Skin epidermis (tissue), 12 donors: ENCODE measurements around the gene IQGAP2.
A peak's percentile ranks its signal among the peaks of the same experiment; 100 is the strongest.

ENCODE experiments used
- H3K27ac ChIP-seq, 21 experiments: fragments of 200-600 bp; sonication (generic) in 11 of 21; one replicate each; pipeline ENCODE4 v1.5.0; 2020; ENCODE audit warnings: mild to moderate bottlenecking in 3 of 21, inconsistent platforms in 2 of 21, moderate library complexity in 2 of 21
- H3K4me3 ChIP-seq, 7 experiments: fragments of 200-600 bp; sonication (generic) in 2 of 7; one replicate each; pipeline ENCODE4 v1.5.0; 2020; ENCODE audit warnings: inconsistent platforms in 2 of 7, mild to moderate bottlenecking in 2 of 7, moderate library complexity in 1 of 7

The IQGAP2 gene

GRCh38 chr5:76524101-76524835 is 121.2 kb downstream of the IQGAP2 start:
- no peak overlapping the region for H3K4me3 ChIP-seq
- H3K27ac ChIP-seq = no peak overlapping the region

- Histone ChIP-seq H3K27ac (no peak overlapping the region), H3K4me3 (no peak overlapping the region)
Measured at GRCh38 chr5:76524868-76525267, 121.8 kb downstream of the IQGAP2 start.

DNA sequence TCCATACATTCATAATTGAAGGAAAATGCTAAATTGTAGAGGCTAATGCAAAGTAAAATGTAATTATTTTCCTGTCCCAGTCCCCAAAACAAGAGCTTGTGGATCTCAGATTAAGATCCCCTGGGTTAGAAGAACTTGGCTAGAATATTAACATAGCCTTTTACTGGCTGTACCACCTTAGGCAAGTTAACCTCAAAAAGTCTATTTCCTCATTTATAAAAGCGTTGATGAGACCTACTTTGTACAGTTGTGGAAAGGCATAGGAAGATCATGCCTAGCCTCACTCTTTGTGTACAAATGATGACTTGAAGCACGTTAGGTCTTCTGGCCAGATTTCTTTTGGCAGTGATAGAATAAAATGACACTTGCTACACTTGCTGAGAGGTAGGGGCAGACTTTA is 122.9 kb downstream of the IQGAP2 start:
- Histone ChIP-seq H3K27ac (no peak overlapping the region), H3K4me3 (no peak overlapping the region)

DNA sequence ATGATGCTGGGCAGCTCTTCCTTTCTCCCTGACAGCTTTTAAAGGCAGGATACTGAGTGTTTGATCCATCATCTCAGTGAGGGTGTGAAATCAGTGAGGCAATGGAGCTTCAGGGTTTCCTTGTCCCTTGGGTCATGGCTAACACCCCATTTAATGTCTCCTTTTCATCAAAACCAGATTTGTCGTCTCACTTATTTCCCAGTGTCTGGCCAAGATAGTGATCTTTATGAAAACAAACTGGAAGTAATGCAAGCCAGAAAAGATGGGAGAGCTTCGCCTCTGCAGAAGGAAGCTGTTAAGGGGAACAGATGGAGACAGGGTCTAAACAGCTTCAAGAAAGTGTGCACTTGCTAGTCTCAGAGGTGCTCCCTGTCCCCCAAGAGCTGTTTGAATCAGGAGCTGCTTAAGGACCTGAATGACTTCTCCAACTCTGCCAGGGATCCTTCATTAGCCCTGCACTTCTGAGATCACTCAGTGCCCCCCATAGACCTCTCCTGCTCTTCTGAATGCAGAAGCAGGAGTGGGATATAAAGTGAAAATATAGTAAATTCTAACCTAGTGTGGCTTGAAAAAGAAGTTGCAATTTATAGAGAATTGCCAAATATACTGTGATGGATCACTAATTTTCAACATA is 124.0 kb downstream of the IQGAP2 start:
- no peak overlapping the region for H3K27ac ChIP-seq

DNA sequence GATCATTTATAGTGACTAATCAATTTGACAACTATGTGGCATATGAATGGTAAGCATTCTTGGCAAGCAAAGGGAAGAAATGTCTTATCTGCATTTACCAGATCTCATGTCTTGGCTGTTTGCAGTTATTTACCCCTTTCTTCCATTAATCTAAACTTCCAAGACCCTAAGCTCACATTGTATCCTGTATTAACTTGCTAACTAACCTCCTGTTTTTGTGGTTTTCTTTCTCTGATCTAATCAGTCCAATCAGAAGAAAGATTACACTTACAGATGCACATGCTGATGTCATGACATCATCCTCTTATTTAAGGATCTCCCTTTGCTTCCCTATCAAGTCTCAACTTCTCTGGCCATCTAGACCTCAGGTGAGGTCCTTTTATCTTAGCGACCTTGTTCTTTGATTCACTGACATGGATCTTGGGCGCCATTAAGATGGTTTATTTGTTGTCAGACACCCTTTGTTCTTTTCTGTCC is 124.6 kb downstream of the IQGAP2 start:
- Histone ChIP-seq H3K27ac (no peak overlapping the region), H3K4me3 (no peak overlapping the region)

More for the DNA sequence above, 124.0 kb downstream of the IQGAP2 start:
- H3K4me3 ChIP-seq = no peak overlapping the region

DNA sequence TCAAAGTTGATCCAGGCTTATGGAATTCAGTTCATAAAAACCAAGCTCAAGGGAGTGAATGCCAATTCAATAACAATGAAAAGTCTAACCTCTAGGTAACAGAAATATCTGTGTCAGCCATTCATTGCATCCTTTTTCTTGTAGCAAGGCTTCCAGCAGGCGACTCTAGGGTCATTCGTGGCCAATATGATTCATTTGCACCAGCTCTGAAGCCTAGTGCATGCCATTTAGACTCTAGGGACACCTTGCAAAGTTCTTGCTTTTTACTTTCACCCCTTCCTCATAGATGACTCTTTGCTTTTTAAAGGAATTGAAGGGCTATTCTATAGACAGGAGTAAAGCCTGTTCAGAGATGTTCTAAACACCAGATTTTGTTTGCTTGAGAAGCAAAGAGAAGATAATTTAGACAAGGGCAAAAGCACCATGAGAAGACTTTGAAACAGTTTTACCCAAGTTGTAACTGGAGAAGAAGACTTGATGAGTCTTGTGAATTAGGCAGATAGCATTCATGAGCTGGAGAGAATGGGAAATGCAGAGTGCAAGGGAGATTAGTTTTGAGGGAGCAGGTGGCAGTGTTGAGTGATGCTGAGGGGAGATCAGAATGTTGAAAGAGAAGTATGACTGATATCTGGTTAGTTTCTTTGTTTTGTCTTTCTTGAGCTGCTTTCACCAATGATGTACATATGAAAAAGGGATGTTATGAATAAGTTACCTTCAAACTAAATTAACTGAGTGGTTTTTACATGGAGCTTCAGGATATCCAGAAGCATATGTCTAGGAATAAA is 125.7 kb downstream of the IQGAP2 start:
- Histone ChIP-seq H3K27ac (no peak overlapping the region), H3K4me3 (no peak overlapping the region)

DNA sequence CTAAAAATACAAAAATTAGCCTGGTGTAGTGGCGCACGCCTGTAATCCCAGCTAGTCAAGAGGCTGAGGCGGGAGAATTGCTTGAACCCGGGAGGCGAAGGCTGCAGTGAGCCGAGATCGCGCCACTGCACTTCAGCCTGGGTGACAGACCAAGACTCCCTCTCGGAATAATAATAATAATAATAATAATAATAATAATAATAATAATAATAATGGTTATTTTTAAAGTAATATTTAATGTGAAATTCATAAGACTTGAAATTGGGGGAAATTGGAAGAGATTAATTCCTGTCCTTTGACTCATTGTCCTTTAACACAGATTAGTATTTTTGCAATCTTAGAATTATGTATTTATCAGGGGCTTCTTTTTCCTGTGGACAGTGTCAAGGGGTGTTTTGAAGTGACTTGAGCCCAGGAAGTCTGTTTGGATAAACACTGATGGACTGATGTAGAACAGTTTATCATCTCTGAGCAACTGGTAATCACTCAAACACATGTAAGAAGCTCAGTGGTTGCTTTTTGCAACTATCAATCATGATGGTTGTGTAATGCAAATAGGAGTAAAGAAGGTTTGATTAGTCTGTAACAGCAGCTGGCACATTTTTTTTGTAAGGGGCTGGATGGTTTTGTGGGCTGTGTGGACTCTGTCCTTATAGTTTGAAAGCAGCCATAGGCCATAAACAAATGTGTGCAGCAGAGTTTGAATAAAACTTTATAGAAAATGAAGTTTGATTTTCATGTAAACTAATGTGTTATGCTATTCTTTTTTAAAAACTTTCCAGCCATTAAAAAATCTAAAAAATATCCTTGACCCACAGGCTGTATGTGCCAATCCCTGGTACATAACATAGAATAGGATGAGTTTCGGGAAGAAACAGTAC is 126.6 kb downstream of the IQGAP2 start:
- H3K4me3 ChIP-seq = no peak overlapping the region
- H3K27ac ChIP-seq = no peak overlapping the region

DNA sequence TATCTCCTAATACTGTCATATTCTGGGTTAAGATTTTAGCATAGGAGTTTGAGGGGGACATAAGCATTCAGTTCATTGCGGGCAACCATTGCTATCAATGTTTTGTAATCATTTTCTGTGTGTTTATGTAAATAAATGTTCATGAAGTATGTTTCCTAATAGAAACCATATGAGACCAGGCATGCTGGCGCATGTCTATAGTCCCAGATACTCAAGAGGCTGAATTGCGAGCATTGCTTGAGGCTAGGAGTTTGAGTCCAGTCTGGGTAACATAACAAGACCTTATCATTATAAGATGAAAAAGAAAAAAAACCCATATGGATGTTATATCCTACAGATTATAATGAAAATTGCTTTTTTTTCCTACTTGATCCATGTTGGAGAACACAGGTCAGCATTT is 129.0 kb downstream of the IQGAP2 start:
- H3K27ac ChIP-seq = no peak overlapping the region
- H3K4me3 ChIP-seq = no peak overlapping the region

GRCh38 chr5:76532973-76533372 is 129.9 kb downstream of the IQGAP2 start:
- no peak overlapping the region for H3K27ac ChIP-seq
- no peak overlapping the region for H3K4me3 ChIP-seq

GRCh38 chr5:76535577-76535976 is 132.5 kb downstream of the IQGAP2 start:
- H3K27ac ChIP-seq = no peak overlapping the region
- H3K4me3 ChIP-seq = no peak overlapping the region

GRCh38 chr5:76537073-76537543 is 134.0 kb downstream of the IQGAP2 start:
- Histone ChIP-seq H3K4me3 (no peak overlapping the region), H3K27ac (no peak overlapping the region)

GRCh38 chr5:76542241-76542640 is 139.2 kb downstream of the IQGAP2 start:
- H3K27ac ChIP-seq = peak overlapping the region in 12 of 21 experiments; percentile 17 to 93 (median 70)
- H3K4me3 ChIP-seq = no peak overlapping the region

DNA sequence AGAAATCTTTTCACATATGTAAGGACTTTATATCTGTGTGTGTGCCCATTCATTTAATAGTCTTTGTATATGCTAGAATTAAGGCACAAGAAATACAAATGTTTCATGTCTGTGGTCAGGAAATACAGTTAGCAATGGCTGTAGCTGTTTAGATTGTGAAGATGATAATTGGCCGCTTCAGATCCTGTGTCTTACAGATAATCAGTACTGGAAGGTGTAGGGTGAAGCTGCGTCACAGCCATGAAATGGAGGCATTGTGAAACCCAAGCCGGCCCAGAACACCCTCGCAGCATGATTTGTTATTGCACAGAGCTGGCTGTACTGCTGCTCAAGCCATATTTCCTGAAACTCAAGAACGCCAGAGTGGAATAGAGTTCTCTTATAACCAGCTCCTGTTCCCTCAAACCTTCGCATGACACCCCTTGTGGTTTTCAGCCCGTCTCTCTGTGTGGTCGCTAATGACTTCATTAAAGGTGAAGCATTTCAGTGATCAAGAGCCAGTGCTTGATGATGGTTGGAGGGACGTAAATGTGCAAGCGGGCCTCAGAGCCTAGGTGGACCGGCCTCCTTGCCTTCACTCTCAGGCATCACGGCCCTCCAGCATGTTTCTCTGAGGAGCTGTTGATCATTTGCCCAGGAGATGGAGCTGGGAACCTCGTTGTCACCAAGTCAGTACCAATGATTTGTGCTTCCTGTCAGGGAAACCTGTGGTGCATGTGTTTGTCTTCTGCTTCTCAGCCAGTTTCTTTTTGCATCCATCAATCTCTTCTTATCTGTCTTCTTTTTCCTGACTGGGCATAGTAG is 140.0 kb downstream of the IQGAP2 start:
- Histone ChIP-seq H3K27ac (peak overlapping the region in 19 of 21 experiments; percentile 21 to 93 (median 64)), H3K4me3 (peak overlapping the region in 1 of 7 experiments; percentile 9)

GRCh38 chr5:76544268-76544926 is 141.3 kb downstream of the IQGAP2 start:
- H3K27ac ChIP-seq = peak overlapping the region in 17 of 21 experiments; percentile 19 to 93 (median 64)
- H3K4me3 ChIP-seq = no peak overlapping the region

DNA sequence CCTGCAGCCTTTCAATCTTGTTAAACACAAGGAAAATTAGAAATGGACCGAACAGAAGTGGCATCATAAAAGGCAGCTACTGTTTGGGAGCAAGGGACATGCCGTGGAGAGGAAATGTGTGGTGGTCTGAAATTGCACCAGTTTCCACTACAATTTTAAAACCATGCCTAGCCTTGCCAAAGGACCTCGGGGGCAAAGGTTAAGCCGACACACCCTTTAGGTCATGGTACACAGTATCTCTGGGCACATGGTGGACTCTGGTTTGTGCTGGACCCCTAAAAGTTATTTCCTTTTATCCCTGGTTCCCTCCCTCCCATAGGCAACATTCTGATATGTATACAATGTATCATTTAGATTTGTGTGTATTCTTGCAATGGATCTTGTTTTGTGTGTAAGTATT is 142.1 kb downstream of the IQGAP2 start:
- peak overlapping the region in 1 of 21 experiments; percentile 91 for H3K27ac ChIP-seq
- H3K4me3 ChIP-seq = no peak overlapping the region

- peak overlapping the region in 17 of 21 experiments; percentile 3 to 93 (median 66) for H3K27ac ChIP-seq
- no peak overlapping the region for H3K4me3 ChIP-seq
Measured at GRCh38 chr5:76546497-76547102, 143.5 kb downstream of the IQGAP2 start.

- no peak overlapping the region for H3K4me3 ChIP-seq
- H3K27ac ChIP-seq = peak overlapping the region in 17 of 21 experiments; percentile 25 to 93 (median 68)
Measured at GRCh38 chr5:76547242-76547890, 144.3 kb downstream of the IQGAP2 start.
